Mucosa of rectum (tissue), 2 donors: ENCODE measurements around the gene EFNA5.

Source experiments
- H3K27ac ChIP-seq, 2 donors: one replicate each; pipeline ENCODE4 v1.7.0; 2013; ENCODE audit warnings: inconsistent platforms in 2 of 2, low read depth in 2 of 2, low read length in 2 of 2
- H3K27me3 ChIP-seq, 2 donors: one replicate each; pipeline ENCODE4 v1.7.0; 2013; ENCODE audit warnings: low read length in 2 of 2; ENCODE audit not compliant: control insufficient read depth in 2 of 2, insufficient read depth in 2 of 2
- H3K36me3 ChIP-seq, 2 donors: one replicate each; pipeline ENCODE4 v1.7.0; 2013; ENCODE audit warnings: low read length in 2 of 2; ENCODE audit not compliant: control insufficient read depth in 2 of 2, insufficient read depth in 2 of 2
- H3K4me1 ChIP-seq, 2 donors: one replicate each; pipeline ENCODE4 v1.7.0; 2013; ENCODE audit warnings: low read length in 2 of 2, mild to moderate bottlenecking in 1 of 2; ENCODE audit not compliant: control insufficient read depth in 2 of 2, insufficient read depth in 2 of 2
- H3K4me3 ChIP-seq, 2 donors: one replicate each; pipeline ENCODE4 v1.7.0; 2013; ENCODE audit warnings: low read length in 2 of 2
- H3K9ac ChIP-seq, 2 donors: one replicate each; pipeline ENCODE4 v1.7.0; 2013; ENCODE audit warnings: low read length in 2 of 2, low read depth in 1 of 2, mild to moderate bottlenecking in 1 of 2
- H3K9me3 ChIP-seq, 2 donors: one replicate each; pipeline ENCODE4 v1.7.0; 2013; ENCODE audit warnings: low read length in 2 of 2; ENCODE audit not compliant: control insufficient read depth in 2 of 2
- donor health status: healthy.
- donor health status: Normal muscosa, but diverticular disease.

The EFNA5 gene

GRCh38 chr5:107673368-107674136 lies 2.8 kb upstream of the EFNA5 start:
- Histone ChIP-seq H3K4me3 (peak overlapping the region; percentile 83), H3K9me3 (no peaks in the 10 kb centered on the region), H3K9ac (peak overlapping the region; percentile 74 to 79), H3K36me3 (no peaks in the 10 kb centered on the region), H3K4me1 (peaks cover 10 to 16% of the 10 kb centered on the region in 2 donors), H3K27me3 (peaks cover 2 to 3% of the 10 kb centered on the region in 2 donors), H3K27ac (peak overlapping the region; percentile 79 to 82)

DNA sequence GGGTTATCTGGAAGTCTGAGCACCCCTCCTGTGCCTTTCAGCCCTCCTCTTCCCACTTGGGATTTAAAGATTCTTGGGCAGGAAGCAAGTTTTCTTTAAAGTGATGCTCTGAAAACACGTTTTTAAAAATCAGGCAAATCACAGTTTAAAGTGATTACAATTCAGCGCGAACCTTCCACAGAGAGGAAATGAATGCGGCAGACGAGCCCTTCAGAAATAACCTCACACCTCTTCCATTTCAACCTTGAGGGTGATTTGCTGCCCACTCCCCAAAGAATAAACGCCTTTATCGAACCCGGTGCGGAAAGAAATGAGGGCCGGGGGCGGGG lies 2.3 kb upstream of the EFNA5 start:
- H3K27ac ChIP-seq = peak overlapping the region; percentile 79 to 82
- peaks cover 10 to 16% of the 10 kb centered on the region in 2 donors for H3K4me1 ChIP-seq
- peak overlapping the region; percentile 74 to 79 for H3K9ac ChIP-seq
- peaks cover 2 to 3% of the 10 kb centered on the region in 2 donors for H3K27me3 ChIP-seq
- peak overlapping the region; percentile 83 for H3K4me3 ChIP-seq
- no peaks in the 10 kb centered on the region for H3K36me3 ChIP-seq
- H3K9me3 ChIP-seq = no peaks in the 10 kb centered on the region

DNA sequence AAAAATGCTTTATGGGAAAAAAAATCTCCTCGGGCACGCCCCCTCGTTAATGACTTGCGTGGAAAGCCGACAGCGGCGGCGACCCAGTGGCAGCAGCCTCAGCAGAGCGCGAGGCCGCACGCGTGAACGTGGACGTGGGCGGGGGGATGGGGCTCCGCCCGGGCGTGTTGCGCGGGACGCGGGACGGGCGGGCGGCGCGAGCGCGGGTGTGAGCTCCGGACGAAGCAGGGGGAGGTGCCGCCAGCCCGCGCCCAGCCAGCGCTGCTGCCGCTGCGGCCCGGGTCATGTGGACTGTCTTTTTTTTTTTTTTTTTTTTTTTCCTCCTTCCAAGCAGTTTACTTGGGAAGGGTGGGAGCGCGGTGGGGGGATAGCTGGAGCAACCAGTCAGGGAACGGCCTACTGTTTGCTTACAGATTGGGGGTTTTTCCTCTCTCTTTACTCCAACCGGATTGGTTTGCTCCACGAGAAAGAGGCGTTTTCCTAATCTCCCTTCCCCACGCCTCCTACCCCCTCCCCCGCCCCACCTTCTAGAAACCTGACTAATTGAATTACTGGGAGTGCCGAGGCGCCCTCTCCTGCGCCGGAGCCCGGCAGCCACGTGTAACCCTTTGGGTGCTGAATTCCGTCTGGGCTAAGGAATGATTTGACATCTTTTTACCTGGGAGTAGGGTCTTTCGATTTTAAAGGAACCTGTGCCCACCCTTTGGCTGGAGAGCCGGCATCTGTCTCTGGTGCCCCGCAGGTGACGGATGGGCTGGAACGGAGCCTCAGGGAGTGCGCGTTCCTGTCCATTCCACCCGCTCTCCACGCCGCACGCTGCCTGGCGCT lies 1.7 kb upstream of the EFNA5 start:
- Histone ChIP-seq H3K4me3 (peak overlapping the region; percentile 83), H3K27me3 (peaks cover 2 to 3% of the 10 kb centered on the region in 2 donors), H3K36me3 (no peaks in the 10 kb centered on the region), H3K4me1 (peaks cover 10 to 16% of the 10 kb centered on the region in 2 donors), H3K9me3 (no peaks in the 10 kb centered on the region), H3K27ac (peak overlapping the region; percentile 79 to 82), H3K9ac (peak overlapping the region; percentile 74 to 79)

- H3K27ac ChIP-seq = peak overlapping the region; percentile 72 to 76
- H3K27me3 ChIP-seq = peaks cover 2 to 3% of the 10 kb centered on the region in 2 donors
Observed at GRCh38 chr5:107671742-107672210, 1.0 kb upstream of the EFNA5 start.

DNA sequence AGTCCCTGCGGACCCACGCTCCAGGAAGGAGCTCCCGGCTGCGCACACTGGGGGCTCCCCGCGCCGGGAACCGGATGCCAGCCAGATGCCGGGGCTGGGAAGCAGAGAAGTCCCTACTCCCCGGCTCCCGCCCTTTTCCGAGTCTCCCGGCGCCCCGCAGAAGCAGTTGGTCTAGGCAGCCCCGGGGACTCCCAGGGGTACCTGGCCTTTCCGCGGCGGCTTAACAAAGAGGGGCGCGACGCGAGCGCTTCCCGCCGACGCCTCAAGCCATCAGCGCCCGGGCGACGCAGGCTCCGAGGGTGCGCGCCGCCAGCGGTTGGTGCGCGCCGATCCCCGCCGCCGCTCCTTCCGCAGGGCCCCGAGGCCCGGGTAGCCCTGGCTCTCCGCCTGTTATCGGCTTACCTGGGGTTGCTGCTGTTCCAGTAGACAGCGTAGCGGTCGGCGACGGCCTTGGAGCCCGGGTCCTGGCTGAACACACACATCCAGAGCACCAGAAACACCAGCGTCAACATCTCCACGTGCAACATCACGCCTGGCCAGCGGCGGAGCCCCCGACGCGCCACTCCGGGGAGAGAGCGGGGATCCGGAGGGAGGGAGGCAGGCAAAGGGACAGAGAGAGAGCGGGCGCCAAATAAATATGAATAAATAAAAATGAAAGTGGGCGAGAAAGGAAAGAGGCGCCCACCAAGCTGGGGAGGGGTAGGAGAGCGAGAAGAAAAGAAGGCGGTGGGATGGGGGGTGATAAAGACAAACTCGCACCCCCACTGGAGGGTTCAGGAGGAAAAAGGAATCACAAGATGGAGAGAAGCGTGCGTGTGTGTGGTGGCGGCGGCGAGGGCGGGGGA lies 428 bp downstream of the EFNA5 start:
- Histone ChIP-seq H3K27ac (peak overlapping the region; percentile 16 to 76), H3K27me3 (peaks cover 2 to 3% of the 10 kb centered on the region in 2 donors), H3K4me1 (peaks cover 10 to 16% of the 10 kb centered on the region in 2 donors), H3K9me3 (no peaks in the 10 kb centered on the region), H3K9ac (peak overlapping the region; percentile 6 to 79), H3K36me3 (no peaks in the 10 kb centered on the region), H3K4me3 (peak overlapping the region; percentile 83)

More at GRCh38 chr5:107671742-107672210, 1.0 kb upstream of the EFNA5 start:
- H3K36me3 ChIP-seq = no peaks in the 10 kb centered on the region
- peaks cover 10 to 16% of the 10 kb centered on the region in 2 donors for H3K4me1 ChIP-seq
- H3K4me3 ChIP-seq = peak overlapping the region; percentile 83
- no peaks in the 10 kb centered on the region for H3K9me3 ChIP-seq
- H3K9ac ChIP-seq = peak overlapping the region; percentile 54 to 79

DNA sequence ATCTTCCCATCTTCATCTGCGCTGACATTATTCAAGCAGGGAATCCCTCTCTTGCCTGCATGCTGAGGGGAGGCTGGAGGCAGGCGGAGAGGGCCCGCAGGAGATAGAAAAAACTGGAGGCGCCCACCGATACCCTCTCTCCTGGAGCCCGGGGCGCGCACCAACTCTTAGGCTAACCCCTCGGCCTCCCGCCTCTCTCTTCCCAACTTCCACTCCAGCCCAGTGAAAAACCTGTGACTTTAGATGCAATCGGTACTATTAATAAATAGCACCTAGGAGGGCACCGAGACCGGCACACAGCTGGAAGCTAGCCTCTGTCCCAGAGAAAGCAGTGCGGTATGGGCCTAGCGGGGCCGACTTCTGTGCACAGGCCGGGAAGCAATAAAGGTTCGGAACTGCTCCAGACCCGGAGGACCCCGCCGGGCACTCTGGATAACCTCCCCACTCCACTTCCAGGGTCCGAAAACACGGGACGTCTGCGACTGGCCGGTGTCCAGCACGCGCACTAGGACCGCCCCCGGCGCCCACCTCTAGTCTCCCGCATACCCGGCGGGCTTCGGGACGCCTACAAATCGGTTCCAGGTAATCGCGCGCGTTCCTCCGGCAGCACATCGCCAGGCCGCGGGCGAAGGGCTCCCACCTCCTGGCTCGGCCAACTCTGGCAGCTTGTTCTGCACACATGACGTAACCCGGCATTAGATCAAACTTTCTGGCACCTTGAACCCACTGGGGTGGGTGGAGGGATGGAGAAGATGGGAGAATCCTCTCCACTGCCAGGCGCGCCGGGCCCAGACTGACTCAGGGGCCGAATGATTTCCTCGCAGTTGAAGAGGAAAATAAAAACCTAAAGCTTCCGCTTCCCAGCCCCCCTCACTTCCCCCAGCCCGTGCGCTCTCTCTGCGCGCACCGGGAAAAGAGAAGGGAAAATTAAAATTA lies 1.4 kb downstream of the EFNA5 start:
- no peaks in the 10 kb centered on the region for H3K9me3 ChIP-seq
- peak overlapping the region; percentile 56 to 79 for H3K9ac ChIP-seq
- peak overlapping the region; percentile 83 for H3K4me3 ChIP-seq
- peaks cover 10 to 16% of the 10 kb centered on the region in 2 donors for H3K4me1 ChIP-seq
- no peaks in the 10 kb centered on the region for H3K36me3 ChIP-seq
- peaks cover 2 to 3% of the 10 kb centered on the region in 2 donors for H3K27me3 ChIP-seq
- peak overlapping the region; percentile 7 to 48 for H3K27ac ChIP-seq

DNA sequence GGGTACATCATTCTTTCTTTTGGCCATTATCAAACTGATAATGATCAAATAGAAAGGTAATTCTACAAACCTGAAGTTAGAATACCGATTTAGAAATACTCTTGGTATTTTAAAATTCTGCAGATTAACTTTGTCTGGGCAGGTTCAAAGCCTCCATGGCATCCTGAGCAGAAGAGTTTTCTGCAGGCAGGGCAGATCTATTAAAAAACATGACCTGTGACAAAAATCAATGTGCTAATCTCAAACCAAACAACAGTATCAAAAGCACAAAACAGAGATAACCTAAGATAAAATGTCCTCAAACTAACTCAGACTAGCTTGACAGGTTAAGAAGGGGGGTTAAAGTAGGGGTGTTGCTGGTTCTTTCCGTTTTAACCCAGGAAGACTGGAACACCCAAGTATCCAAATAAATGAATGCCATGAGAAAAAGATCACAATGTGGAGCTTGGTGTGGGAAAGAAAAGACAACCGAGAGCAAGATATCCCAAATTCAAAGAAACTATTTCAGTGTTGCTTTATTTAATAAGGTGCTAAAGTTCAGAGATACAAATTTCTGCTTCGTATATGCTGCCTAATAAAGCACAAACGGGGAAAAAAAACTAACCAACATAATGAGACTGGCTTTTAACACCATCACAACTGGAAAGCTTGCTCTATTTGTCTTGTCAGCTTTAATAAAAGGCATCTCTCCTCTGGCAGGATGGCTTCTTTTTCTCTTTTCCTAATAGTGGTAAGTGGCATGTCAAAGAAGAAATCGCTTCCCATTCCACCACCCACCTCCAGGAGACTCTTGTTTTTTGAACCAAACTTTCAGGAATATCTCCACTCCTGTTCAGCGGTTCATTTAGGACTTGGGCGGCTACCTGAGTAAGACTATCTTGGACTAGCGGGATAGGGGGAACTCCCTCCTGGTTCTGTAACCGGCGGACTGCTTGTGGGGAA lies 2.3 kb downstream of the EFNA5 start:
- Histone ChIP-seq H3K9me3 (no peaks in the 10 kb centered on the region), H3K27me3 (peaks cover 0 to 3% of the 10 kb centered on the region in 2 donors), H3K27ac (no peak overlapping the region), H3K4me3 (peak overlapping the region; percentile 83), H3K9ac (peak overlapping the region in 1 of 2 donors; percentile 79), H3K4me1 (peaks cover 9 to 16% of the 10 kb centered on the region in 2 donors), H3K36me3 (no peaks in the 10 kb centered on the region)

DNA sequence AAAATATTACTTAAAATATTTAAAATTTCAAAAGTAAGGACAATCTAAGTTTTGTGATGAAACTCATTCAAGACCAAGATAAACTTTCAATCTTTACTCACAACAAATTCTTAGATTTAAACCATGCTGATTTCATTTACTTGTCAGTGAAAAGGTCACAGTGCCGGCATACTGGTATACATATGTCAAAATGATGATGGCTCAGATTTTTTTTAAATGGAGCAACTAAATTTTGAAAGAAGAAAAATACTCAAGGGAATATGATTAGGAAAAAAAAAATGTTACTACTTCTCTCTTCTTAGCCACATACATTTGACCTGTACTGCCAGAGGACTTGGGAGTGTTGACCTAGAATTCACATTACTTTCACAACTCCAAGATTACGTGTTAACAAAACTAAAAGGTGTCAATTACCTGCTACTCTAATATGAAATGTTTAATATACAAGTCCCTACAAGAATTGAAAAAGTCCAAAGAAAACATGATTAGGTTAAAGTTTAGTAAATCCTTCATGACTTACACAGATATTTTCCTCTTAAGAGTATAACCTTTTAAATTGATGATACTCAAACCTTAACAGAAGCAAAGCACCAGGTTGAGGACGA lies 4.6 kb downstream of the EFNA5 start:
- Histone ChIP-seq H3K36me3 (no peaks in the 10 kb centered on the region), H3K27ac (no peak overlapping the region), H3K4me1 (peaks cover 2 to 6% of the 10 kb centered on the region in 2 donors), H3K4me3 (no peak overlapping the region), H3K9me3 (no peaks in the 10 kb centered on the region), H3K27me3 (peaks cover 0 to 3% of the 10 kb centered on the region in 2 donors), H3K9ac (no peak overlapping the region)
